Panc1 (cell line): ENCODE data around the gene WNK1. TPM values are rescaled to one million over a fixed set of nuclear protein-coding genes. Genes with fewer than 3 reads are reported as not detected.
"Not testable (repeated sequence)": the region's sequence is repeated elsewhere in the genome, so short reads cannot be mapped to it uniquely, and the experiment has no call there.

Experiments used
- ATAC-seq: fragments of 200-7000 bp; cut with Tn5 transposase; 2 replicates; pipeline ENCODE4 v1.9.1; 2020; ENCODE audit warnings: mild to moderate bottlenecking, moderate library complexity
- BruUV-seq: library from RNA; stranded (reverse); fragments of 400-500 nt; replicated peaks from 2 replicates; lab custom pipeline; 2021; lab: Mats Ljungman, UMichigan
- CTCF ChIA-PET: fragments of 300-600 bp; sonication (Branson Sonifier 250); formaldehyde crosslinking; loops from one replicate; lab custom pipeline; 2022; ENCODE audit warnings: antibody characterized with exemption; lab: Charles Lee
- POLR2A ChIA-PET: fragments of 300-600 bp; sonication (Branson Sonifier 250); formaldehyde crosslinking; loops from one replicate; lab custom pipeline; 2022; ENCODE audit warnings: antibody characterized with exemption; lab: Charles Lee
- DNase-seq: peaks from one replicate; pipeline ENCODE4 v3.0.0-alpha.2; 2010; ENCODE audit warnings: low read depth, low spot score
- H3K27ac ChIP-seq: 2 replicates; pipeline ENCODE4 v1.5.1; 2011; ENCODE audit warnings: mild to moderate bottlenecking, low read length, inconsistent platforms
- H3K27me3 ChIP-seq: fragments of 200-500 bp; sonication (Bioruptor generic); 2 replicates; pipeline ENCODE4 v1.6.0; 2014; ENCODE audit warnings: low read length, inconsistent platforms; ENCODE audit not compliant: control insufficient read depth, insufficient read depth
- H3K36me3 ChIP-seq: fragments of 200-500 bp; sonication (Bioruptor generic); 2 replicates; pipeline ENCODE4 v1.5.1; 2014; ENCODE audit warnings: inconsistent platforms, mild to moderate bottlenecking, low read length, moderate library complexity; ENCODE audit not compliant: control insufficient read depth, insufficient read depth
- H3K4me1 ChIP-seq: 2 replicates; pipeline ENCODE4 v1.5.1; 2011; ENCODE audit warnings: inconsistent platforms, mild to moderate bottlenecking, low read length, moderate library complexity; ENCODE audit not compliant: control insufficient read depth, insufficient read depth
- H3K4me3 ChIP-seq, 2 experiments: 2 replicates each; pipeline ENCODE4 v1.5.1; 2011 to 2012; ENCODE audit warnings: low read depth in 2 of 2, low read length in 2 of 2, mild to moderate bottlenecking in 2 of 2, inconsistent platforms in 1 of 2, moderate library complexity in 1 of 2
- H3K9me3 ChIP-seq: fragments of 200-500 bp; sonication (Bioruptor generic); 2 replicates; pipeline ENCODE4 v1.5.1; 2014; ENCODE audit warnings: low read depth, mild to moderate bottlenecking, inconsistent platforms, low read length, moderate library complexity; ENCODE audit not compliant: control insufficient read depth, insufficient read depth
- POLR2AphosphoS5 ChIP-seq: IDR thresholded peaks from 2 replicates; pipeline ENCODE4 v1.6.1; 2012; ENCODE audit warnings: mild to moderate bottlenecking, low read depth, low read length, moderate library complexity
- REST ChIP-seq, 2 experiments: IDR thresholded peaks; 2 replicates each; pipeline ENCODE4 v1.6.1; 2011 to 2012; ENCODE audit warnings: low read depth in 2 of 2, control low read depth in 1 of 2, low read length in 1 of 2, mild to moderate bottlenecking in 1 of 2, moderate library complexity in 1 of 2; ENCODE audit not compliant: insufficient read depth in 1 of 2
- SIN3A ChIP-seq: IDR thresholded peaks from 2 replicates; pipeline ENCODE4 v1.6.1; 2012; ENCODE audit warnings: low read depth, mild to moderate bottlenecking, low read length, moderate library complexity, borderline replicate concordance; ENCODE audit not compliant: insufficient read depth
- TCF7L2 ChIP-seq: IDR thresholded peaks from 2 replicates; pipeline ENCODE4 v1.6.1; 2011; ENCODE audit warnings: mild to moderate bottlenecking, low read depth, low read length, inconsistent platforms
- in situ Hi-C: cut with HindIII; loops from 2 replicates; pipeline ENCODE4 v1.10.0; 2016; ENCODE audit warnings: low sequenced_read_pairs, low pct_unique_long_range_greater_than_20kb
- intact Hi-C: fragments of 100-400 bp; cut with micrococcal nuclease; formaldehyde crosslinking; loops from one replicate; pipeline ENCODE4 v1.10.0; 2022; ENCODE audit not compliant: unreplicated experiment
- total RNA-seq: library from RNA; stranded (reverse); gene quantifications from one replicate; pipeline ENCODE4 v1.2.1, GENCODE V29; 2021; ENCODE audit not compliant: unreplicated experiment
- TF ChIP-seq, protein P1 (sequence below): fragments of 450-650 bp; IDR thresholded peaks from 2 replicates; pipeline ENCODE4 v1.5.1; 2017; ENCODE audit warnings: mild to moderate bottlenecking

The WNK1 gene
- total RNA-seq, 1 experiment from 2014 or later: 181 TPM

DNA sequence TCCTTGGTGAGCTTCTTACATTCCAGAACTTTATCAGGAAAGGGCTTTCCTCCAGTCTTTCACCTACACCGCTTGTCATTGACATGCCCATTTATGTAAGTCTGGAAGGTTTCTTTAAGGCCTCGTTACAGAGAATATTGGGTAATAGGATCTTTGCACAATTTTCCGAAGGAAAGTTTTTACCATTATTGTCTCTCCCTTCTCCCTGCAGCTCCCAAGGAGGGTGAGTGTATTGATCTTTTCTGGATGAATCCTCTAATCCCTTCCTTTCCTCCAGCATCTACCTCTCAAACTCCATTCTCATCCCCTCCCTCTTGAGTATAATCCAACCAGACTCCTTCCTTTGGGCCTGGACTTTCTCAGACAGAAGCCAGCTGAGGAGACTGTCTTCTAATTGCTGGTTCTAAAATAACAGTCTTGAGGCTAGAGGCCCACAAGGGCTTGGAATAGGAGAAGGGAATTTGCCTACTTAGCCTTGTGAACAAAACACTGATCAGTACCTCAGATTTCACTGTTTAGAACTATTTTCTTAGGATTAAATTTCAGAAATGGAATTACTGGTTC, 21.8 kb downstream of the WNK1 start:
- POLR2A ChIA-PET: no interaction called here
- no peak for ATAC-seq
- Histone ChIP-seq H3K4me3 (no peak overlapping the region), H3K36me3 (no peaks in the 10 kb centered on the region), H3K9me3 (no peaks in the 10 kb centered on the region), H3K4me1 (peaks cover 50% of the 10 kb centered on the region), H3K27ac (no peak overlapping the region), H3K27me3 (no peaks in the 10 kb centered on the region)
- TF ChIP-seq REST (IDR thresholded peaks at IDR 0.05; ENCODE audit: insufficient read depth in 1 of 2, low read depth in 2 of 2, low read length in 1 of 2) (no peak), SIN3A (no peak), TCF7L2 (no peak), POLR2AphosphoS5 (no peak)
- TF ChIP-seq, protein P1, sequence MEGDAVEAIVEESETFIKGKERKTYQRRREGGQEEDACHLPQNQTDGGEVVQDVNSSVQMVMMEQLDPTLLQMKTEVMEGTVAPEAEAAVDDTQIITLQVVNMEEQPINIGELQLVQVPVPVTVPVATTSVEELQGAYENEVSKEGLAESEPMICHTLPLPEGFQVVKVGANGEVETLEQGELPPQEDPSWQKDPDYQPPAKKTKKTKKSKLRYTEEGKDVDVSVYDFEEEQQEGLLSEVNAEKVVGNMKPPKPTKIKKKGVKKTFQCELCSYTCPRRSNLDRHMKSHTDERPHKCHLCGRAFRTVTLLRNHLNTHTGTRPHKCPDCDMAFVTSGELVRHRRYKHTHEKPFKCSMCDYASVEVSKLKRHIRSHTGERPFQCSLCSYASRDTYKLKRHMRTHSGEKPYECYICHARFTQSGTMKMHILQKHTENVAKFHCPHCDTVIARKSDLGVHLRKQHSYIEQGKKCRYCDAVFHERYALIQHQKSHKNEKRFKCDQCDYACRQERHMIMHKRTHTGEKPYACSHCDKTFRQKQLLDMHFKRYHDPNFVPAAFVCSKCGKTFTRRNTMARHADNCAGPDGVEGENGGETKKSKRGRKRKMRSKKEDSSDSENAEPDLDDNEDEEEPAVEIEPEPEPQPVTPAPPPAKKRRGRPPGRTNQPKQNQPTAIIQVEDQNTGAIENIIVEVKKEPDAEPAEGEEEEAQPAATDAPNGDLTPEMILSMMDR: no peak
- CTCF ChIA-PET: no interaction called here
- no TSS peak for BruUV-seq
- intact Hi-C loops (no loop called here), in situ Hi-C loops (no loop called here)
- no peak for DNase-seq

GRCh38 chr12:775973-776771, 23.8 kb downstream of the WNK1 start:
- ChIA-PET CTCF (interaction anchor here (0.6 kb wide), 1 partner anchor 16 kb away, joined by 4 read pairs; no protein-coding TSS in a partner anchor), POLR2A (interaction anchor here (0.6 to 0.7 kb wide), 2 partner anchors 191 to 202 kb away, joined by 3 to 4 read pairs; no protein-coding TSS in a partner anchor)
- H3K27me3 ChIP-seq, H3K4me3 ChIP-seq, DNase-seq, BruUV-seq, H3K36me3 ChIP-seq, intact Hi-C loops, in situ Hi-C loops, H3K9me3 ChIP-seq, H3K27ac ChIP-seq, ATAC-seq: not testable (repeated sequence)
- peaks cover 66% of the 10 kb centered on the region for H3K4me1 ChIP-seq

DNA sequence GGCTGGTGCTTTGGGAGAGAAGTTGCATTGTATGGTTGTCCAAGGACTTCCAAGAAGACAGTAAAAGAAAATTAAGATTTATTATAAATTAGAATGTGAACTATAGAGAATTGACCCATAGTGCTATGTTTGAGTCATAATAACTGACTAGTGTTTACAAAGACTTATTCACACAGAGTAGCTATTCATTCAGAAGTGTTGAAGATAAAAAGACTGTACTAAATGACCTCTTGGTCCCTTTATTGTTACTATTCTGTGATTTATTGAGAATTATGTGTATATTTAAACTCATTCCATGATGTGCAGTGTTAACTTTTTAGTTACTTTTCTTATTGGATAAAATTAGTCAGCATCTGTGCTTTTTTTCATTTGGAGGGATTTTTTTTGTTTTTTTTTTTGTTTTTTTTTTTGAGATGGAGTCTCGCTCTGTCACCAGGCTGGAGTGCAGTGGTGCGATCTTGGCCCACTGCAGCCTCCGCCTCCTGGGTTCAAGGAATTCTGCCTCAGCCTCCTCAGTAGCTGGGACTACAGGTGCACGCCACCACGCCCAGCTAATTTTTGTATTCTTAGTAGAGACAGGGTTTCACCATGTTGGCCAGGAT, 24.5 kb downstream of the WNK1 start:
- in situ Hi-C loops, H3K9me3 ChIP-seq, intact Hi-C loops, BruUV-seq, H3K4me3 ChIP-seq, H3K36me3 ChIP-seq, ATAC-seq, DNase-seq, H3K27me3 ChIP-seq, H3K27ac ChIP-seq: not testable (repeated sequence)
- H3K4me1 ChIP-seq: peaks cover 74% of the 10 kb centered on the region
- ChIA-PET CTCF (interaction anchor here (0.6 kb wide), 2 partner anchors 15 to 25 kb away, joined by 4 read pairs; no protein-coding TSS in a partner anchor), POLR2A (interaction anchor here (0.6 kb wide), 1 partner anchor 202 kb away, joined by 3 read pairs; no protein-coding TSS in a partner anchor)
